Measurements from ENCODE around the gene GCGR.
A peak's percentile ranks its signal among the peaks of the same experiment; 100 is the strongest.
"Not testable (repeated sequence)": the region's sequence is repeated elsewhere in the genome, so short reads cannot be mapped to it uniquely, and the experiment has no call there.

Gene GCGR

GRCh38 chr17:81833160-81833920 is 29.4 kb downstream of the GCGR start, which contains the start of gene MCRIP1:
MCRIP1 (minus strand) TSS chr17:81833291; CDS start chr17:81824506, 8,785 bp downstream.
- peak; percentile 72 to 81 for DNase-seq

DNA sequence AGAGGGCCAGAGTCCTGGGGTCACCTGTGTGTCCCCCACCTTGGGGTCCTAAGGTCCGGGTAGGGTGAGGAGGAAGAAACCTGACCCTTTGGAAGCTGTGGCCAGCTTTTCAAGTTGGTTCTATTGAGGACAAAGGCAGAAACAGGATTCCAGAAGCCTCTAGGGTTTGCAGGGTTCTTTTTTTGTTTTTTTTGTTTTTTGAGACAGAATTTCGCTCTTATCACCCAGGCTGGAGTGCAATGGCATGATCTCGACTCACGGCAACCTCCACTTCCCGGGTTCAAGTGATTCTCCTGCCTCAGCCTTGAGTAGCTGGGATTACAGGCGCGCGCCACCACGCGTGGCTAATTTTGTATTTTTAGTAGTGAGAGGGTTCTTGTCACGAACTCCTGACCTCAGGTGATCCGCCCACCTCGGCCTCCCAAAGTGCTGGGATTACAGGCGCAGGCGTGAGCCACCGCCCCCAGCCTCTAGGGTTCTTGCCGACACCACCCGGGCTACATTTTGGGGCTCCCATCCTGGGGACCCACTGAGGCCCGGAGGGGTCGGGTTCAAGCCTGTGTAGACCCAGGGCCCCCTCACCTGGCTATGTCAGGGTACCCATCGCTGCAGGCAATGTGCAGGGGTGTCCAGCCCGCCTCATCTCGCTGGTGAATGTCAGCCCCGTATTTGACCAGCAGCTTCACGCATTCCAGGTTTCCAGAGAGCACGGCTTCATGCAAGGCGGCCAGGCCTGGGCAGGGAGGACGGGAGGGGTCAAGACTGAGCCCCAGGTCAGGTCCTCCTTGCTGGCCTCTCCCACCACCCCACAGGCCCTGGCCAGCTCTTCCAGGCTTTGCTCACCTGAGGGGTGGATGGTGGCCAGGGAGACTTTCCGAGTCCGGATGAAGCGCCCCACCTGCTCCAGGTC is 30.2 kb downstream of the GCGR start:
- DNase-seq = no peak

DNA sequence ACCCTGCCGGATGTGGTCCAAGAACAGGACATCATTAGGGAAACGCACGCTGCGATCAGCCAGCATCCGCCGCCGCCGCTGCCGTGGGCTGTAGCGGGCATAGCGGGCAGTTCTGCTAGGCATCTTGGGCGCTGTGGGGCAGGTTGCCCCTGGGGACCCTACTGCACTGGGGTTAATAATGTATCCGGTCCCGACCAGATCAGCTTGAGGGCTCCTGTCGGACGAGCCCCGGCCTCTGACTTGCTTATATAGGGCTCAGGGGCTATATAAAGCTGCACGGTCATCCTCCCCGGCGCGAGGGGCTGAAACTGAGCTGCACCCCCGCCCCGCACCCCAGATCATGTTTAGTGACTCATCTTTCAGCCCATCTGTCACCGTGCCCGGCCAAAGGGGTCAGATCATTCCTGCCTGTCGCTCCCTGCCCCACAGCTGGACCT is 30.9 kb downstream of the GCGR start, which contains the start of gene PPP1R27:
PPP1R27 (minus strand) TSS at position 220 of the 437 bp plus-strand sequence; CDS start at position 123, 97 bp downstream.
- DNase-seq = no peak

DNA sequence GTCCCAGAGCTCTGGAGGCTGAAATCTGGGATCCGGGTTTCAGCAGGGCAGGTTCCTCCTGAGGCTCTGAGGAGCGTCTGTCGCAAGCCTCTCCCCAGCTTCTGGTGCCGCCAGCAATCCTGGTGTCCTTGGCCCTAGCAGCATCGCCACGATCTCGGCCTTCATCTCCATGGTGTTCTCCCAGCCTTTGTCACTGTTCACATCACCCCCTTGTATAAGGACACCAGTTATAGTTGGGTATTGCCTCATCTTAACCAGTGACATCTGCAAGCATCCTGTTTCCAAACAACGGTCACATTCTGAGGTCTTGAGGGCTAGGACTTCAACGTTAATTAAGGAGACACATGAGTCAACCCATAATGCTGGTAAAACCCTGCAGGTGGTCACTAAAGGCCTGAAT is 33.7 kb downstream of the GCGR start:
- peak in 1 of 2 donors; percentile 33 for DNase-seq

DNA sequence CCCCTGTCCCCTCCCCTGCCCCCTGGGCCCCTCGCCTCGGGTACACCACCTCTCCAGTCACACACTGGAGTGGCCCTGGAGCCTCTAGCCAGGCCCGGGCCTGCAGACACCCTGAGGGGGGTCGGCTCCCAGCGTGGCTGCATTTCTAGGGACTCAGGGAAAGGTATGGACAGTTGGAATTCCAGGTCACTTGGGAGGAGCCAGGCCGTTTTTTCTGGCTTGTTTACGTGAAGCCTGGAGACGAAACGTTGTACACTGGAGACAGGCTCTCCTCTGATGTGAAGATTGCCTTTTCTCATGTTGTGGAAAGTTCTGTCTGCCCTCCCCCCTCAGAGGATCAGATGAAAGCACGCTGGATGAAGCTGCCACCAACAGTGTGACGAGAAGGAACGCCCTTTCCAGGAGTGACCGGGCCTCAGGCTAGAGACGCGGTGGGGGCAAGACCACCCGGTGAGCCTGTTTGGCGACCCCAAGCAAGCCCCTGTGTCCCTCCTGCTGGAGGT is 34.9 kb downstream of the GCGR start:
- no peak for DNase-seq

DNA sequence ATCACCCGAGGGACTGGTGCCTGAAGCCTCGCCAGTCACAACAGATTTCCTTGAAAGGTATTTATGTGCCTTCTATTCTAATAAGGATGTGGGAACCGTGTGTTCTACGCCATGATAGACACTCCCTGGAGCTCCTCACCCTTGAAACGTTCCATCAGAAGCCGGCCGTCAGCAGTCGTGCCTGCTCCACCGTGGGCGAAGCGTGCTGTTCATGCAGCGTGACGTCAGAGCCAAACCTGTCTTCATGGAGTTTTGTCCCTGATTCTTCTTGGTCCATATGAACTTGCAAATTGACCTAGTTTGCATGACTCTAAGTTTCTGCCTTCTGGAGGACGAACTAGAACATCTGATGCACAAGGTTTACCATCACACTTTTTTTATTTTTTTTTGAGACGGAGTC is 35.4 kb downstream of the GCGR start:
- no peak for DNase-seq

DNA sequence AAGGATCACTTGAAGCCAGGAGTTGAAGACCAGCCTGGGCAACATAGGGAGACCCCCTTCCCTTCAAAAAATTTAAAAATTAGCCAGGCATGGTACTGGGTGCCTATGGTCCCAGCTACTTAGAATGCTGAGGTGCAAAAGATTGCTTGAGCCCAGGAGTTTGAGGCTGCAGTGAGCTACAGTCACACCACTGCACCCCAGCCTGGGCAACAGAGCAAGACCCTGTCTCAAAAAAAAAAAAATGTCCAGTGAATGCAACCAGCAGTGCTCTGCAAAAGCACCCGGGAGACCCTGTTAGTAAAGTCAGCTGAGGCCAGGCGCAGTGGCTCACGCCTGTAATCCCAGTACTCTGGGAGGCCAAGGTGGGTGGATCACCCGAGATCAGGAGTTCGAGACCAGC is 36.1 kb downstream of the GCGR start:
- DNase-seq = not testable (repeated sequence)

- DNase-seq = no peak
Observed at GRCh38 chr17:81840826-81841778, 37.2 kb downstream of the GCGR start.

GRCh38 chr17:81841866-81842265 is 37.9 kb downstream of the GCGR start:
- DNase-seq = no peak

- no peak for DNase-seq
Observed at GRCh38 chr17:81842378-81842724, 38.4 kb downstream of the GCGR start.

GRCh38 chr17:81842725-81843504 is 39.0 kb downstream of the GCGR start:
- no peak for DNase-seq

- DNase-seq = no peak
Observed at GRCh38 chr17:81843713-81844326, 39.9 kb downstream of the GCGR start.

DNA sequence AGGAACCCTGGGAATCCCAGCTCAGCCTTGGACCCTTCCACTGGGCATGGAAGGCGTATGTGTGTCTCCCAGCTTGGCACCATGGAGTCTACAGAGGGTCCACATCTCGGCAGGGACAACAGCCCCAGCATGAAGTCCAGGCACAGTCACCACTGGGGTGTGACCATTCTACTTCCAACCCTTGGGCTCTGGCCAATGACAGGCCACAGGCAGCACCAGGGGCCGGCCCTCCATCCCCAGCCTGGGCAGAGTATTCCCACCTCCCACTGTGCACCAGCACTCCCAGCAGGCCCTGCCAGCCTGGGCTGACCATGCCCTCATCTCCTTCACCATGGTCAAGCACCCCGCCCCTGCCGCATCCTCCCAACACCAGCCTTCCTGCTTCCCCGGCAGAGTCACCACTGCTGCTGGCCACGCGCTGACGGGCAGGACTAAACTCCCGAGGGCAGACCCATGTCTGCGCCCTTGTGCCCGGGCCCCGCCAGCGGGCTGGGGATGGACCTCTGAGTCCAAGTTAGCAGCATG is 40.4 kb downstream of the GCGR start:
- DNase-seq = no peak

- DNase-seq = no peak
Observed at GRCh38 chr17:81844887-81845286, 40.9 kb downstream of the GCGR start.

DNA sequence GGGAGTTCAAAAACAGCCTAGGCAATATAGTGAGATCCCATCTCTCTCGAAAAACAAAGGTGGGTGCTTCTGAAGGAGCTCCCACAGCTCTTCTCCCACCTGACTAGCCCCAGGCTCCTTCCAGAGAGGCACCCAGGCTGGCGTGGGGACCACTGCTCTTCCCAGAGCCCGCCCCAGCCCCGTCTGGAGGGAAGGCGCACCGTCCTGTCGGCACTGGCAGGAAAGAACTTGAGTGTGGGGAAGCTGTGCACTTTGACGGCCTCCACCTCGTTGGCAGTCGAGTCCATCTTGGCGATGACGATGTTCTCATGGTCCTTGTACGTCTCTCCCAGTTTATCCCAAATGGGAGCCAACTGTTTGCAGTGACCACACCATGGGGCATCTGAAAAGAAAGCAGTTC is 41.4 kb downstream of the GCGR start:
- DNase-seq = no peak

GRCh38 chr17:81845881-81846742 is 42.2 kb downstream of the GCGR start:
- no peak for DNase-seq

DNA sequence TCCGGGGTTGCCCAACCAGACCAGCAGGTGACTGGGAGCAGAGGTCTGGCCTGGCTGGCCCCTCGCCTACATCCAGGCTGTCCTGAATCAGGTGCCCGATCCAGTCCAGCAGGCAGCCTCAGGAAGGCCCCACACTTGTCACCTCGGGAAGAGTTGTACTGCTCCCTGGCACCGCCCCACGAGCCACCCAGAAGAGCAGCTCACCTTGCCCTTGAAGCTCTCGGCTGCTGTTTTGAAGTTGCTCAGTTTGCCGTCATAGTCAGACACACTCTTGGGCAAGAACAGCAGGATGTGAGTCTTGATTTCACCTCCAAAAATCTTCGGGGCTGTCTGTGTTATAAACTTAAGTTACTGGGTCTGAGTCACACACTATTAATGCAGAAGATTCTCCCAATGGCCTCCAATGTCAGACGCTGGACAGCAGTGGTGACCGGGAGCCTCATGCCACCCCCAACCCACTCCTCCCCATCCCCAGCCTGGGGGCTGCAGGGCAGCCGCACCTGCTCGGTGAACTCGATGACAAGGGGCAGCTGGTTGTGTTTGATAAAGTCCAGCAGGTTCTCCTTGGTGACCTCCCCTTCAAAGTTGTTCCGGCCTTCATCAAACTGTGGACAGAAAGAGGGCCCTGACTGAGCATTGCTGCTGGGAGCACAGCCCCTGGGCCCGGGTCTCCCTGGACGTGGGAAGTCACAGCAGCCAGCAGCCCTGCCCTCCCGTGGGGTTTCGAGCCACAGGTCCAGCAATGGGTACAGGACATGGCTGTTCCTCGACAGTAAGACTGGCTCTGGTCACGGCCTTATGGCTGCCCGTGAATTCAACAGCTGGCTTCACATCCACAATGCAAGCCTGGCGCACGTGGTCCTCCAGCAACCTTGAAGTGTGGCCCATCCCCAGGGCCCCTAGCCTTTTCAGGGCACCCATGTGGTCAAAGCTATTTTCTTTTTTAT is 43.1 kb downstream of the GCGR start:
- no peak for DNase-seq

DNA sequence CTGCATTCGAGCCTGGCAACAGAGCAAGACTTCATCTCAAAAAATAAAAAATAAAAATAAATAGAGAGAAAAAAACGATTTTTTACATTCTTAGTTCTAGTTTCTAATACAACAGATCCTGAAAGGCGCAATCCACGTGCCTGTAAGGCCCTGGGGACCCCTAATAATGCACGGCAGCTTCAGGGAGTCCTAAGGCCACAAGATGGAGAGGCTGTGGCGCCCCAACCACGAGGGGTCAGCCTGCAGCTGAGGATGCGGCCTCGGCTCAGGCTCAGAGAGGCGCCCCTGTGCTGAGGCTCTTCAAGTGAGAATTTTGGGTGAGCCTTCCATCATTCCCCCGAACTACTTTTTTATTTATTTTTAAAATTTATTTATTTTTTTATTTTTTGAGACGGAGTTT is 45.5 kb downstream of the GCGR start:
- DNase-seq = no peak

DNA sequence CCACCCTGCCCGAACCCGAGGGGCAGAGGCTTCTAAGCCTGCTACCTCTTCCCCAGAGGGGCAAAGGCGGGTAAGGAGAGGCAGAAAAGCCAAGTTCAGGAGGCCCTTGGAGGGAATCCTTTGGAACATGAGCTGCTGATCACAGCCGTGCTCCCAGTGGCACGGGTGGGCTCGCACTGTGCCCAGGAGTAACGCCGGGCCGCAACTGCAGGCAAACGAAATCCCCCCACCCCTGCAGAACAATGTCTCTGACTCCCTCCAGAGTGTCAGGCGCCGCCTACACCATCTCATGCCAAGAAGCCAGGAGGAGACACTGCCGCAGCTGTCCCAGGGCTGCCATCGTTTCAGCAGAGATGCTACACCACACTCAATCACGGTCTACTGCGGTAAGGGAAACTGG is 47.5 kb downstream of the GCGR start:
- DNase-seq = no peak

All from bone marrow (tissue), 2 donors.